ENCODE results near the gene EEF2K.

- no peak for TF ChIP-seq CTCF (IDR thresholded peaks at IDR 0.05)
- TF ChIP-seq E2F6 (IDR thresholded peaks at IDR 0.05; ENCODE audit: borderline replicate concordance, low read depth), result no peak
- TF ChIP-seq POLR2A (IDR thresholded peaks at IDR 0.05; ENCODE audit: low read length), result no peak
- no peak for TF ChIP-seq MAFK (IDR thresholded peaks at IDR 0.05; ENCODE audit: partially characterized antibody)
- no peak for TF ChIP-seq JUNB (IDR thresholded peaks at IDR 0.05)
- TF ChIP-seq ZSCAN20 (CRISPR knock-in tag; IDR thresholded peaks at IDR 0.05), result no peak
- TF ChIP-seq BCL3 (IDR thresholded peaks at IDR 0.05), result no peak
- TF ChIP-seq ZNF302 (CRISPR knock-in tag; IDR thresholded peaks at IDR 0.05), result no peak
- no peak for TF ChIP-seq HOXA7 (CRISPR knock-in tag; IDR thresholded peaks at IDR 0.05)
- TF ChIP-seq KDM1A (IDR thresholded peaks at IDR 0.05; ENCODE audit: low read depth), result no peak
- no peak for TF ChIP-seq USF2 (IDR thresholded peaks at IDR 0.05)
These were observed 58.7 kb downstream of the EEF2K start for GRCh38 chr16:22264786-22265185.
